GM12872 (cell line): Measurements from ENCODE around the gene MYO1F.

Source experiments
- TF ChIP-seq, protein P1 (sequence below): IDR thresholded peaks from 3 replicates; pipeline ENCODE4 v1.5.1; 2011; ENCODE audit warnings: low read depth, mild to moderate bottlenecking, low read length, moderate library complexity; ENCODE audit not compliant: insufficient read depth

The MYO1F gene

GRCh38 chr19:8593931-8594330 lies 16.7 kb upstream of the MYO1F start:
- TF ChIP-seq, protein P1, sequence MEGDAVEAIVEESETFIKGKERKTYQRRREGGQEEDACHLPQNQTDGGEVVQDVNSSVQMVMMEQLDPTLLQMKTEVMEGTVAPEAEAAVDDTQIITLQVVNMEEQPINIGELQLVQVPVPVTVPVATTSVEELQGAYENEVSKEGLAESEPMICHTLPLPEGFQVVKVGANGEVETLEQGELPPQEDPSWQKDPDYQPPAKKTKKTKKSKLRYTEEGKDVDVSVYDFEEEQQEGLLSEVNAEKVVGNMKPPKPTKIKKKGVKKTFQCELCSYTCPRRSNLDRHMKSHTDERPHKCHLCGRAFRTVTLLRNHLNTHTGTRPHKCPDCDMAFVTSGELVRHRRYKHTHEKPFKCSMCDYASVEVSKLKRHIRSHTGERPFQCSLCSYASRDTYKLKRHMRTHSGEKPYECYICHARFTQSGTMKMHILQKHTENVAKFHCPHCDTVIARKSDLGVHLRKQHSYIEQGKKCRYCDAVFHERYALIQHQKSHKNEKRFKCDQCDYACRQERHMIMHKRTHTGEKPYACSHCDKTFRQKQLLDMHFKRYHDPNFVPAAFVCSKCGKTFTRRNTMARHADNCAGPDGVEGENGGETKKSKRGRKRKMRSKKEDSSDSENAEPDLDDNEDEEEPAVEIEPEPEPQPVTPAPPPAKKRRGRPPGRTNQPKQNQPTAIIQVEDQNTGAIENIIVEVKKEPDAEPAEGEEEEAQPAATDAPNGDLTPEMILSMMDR: no peak

DNA sequence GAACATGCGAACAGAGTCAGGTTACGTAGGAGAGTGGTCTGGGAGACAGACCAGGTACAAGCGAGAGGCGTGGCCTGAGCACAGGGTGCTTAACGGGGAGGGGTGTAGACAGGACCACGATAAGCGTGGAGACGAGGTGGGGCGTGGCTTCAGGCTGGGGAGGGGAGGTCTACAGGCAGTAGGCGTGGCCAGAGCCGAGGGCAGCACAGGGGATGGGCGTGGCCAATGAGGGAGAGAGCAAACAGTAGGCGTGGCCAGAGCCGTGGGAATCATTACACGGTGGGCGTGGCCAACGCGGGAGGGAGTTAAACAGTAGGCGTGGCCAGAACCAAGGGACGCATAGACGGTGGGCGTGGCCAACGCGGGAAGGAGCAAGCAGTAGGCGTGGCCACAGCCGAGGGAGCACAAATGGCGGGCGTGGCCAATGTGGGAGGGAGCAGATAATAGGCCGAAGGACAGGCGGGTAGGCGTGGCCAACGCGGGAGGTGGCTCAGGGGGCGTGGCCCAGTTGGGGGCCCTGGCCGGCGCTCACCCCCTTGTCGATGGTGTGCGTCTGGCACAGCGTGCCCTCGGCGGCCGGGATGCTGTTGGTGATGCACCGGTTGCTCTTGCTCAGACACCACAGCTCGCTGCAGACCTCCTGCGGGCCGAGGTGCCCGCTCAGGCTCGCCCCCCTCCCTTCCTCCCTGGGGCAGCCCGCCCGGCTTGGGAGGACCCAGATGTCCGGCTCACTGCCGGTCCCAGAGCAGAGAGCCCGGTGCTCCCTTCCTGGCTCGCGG lies 15.2 kb upstream of the MYO1F start:
- TF ChIP-seq, protein P1: no peak

- TF ChIP-seq, protein P1: no peak
Observed at GRCh38 chr19:8589177-8589714, 12.0 kb upstream of the MYO1F start.

- TF ChIP-seq, protein P1: peak; percentile 49
Observed at GRCh38 chr19:8585894-8586750, 8.9 kb upstream of the MYO1F start.

GRCh38 chr19:8584965-8585893 lies 8.0 kb upstream of the MYO1F start:
- TF ChIP-seq, protein P1: no peak

DNA sequence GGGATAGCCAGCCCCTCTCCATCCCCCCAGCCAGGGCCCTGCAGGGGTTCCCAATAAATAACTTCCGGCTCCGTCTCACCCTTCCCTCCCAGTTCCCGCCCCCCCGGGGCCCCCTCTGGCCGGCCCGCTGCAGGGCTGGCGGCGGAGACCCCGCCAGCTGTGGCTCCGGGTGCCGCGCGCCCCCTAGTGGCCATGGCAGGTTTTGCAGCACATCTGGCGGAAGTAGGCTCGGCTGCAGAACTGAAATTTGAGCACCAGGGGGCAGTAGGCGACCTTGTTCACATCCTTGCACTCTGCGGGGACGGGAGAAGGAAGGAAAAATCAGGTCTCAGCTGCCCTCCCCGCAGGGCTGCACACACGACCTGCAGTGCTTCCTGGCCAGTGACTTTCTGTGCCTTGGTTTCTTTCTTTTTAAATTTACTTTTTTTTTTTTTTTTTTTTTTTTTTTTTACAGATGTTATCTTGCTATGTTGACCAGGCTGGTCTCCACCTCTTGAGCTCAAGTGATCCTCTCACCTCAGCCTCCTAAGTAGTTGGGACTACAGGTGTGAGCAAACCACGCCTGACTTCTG lies 3.6 kb upstream of the MYO1F start:
- TF ChIP-seq, protein P1: peak; percentile 96
